Keratinocyte (primary cell): ENCODE measurements around the gene LRRC52. TPM values are rescaled to one million over a fixed set of nuclear protein-coding genes. Genes with fewer than 3 reads are reported as not detected.

ENCODE experiments used
- DNase-seq: peaks from one replicate; pipeline ENCODE4 v3.0.0-alpha.2; 2011; ENCODE audit warnings: low read depth, missing footprints, low spot score
- FAIRE-seq: peaks from 2 replicates; lab custom pipeline; 2011; peaks lifted over from hg19 to GRCh38; lab: Jason Lieb, UNC
- H2AFZ ChIP-seq: 2 replicates; pipeline ENCODE4 v1.6.0; 2012; ENCODE audit warnings: low read length, control low read depth, inconsistent platforms; ENCODE audit not compliant: control insufficient read depth
- H3K27ac ChIP-seq: 2 replicates; pipeline ENCODE4 v1.5.1; 2011; ENCODE audit warnings: low read length; ENCODE audit not compliant: control insufficient read depth, insufficient read depth
- H3K27me3 ChIP-seq: 3 replicates; pipeline ENCODE4 v1.6.0; 2011; ENCODE audit warnings: low read length; ENCODE audit not compliant: control insufficient read depth, insufficient read depth; ENCODE audit errors: extremely low read depth
- H3K36me3 ChIP-seq, 2 experiments: 2 replicates in 1 of 2; 3 replicates in 1 of 2; pipeline ENCODE4 v1.5.1; 2011; ENCODE audit warnings: low read length in 2 of 2, mild to moderate bottlenecking in 1 of 2; ENCODE audit not compliant: control insufficient read depth in 2 of 2, insufficient read depth in 2 of 2; ENCODE audit errors: extremely low read depth in 1 of 2
- H3K4me1 ChIP-seq: 3 replicates; pipeline ENCODE4 v1.5.1; 2011; ENCODE audit warnings: low read length; ENCODE audit not compliant: control insufficient read depth, insufficient read depth; ENCODE audit errors: extremely low read depth
- H3K4me2 ChIP-seq: 3 replicates; pipeline ENCODE4 v1.6.0; 2011; ENCODE audit warnings: low read depth, low read length; ENCODE audit not compliant: control insufficient read depth, insufficient read depth; ENCODE audit errors: extremely low read depth
- H3K4me3 ChIP-seq, 3 experiments: fragments of 200-600 bp in 1 of 3; sonication (generic) in 1 of 3; 2 replicates in 2 of 3; 3 replicates in 1 of 3; pipeline ENCODE4 v1.5.1; 2011 to 2016; ENCODE audit warnings: low read length in 3 of 3, mild to moderate bottlenecking in 3 of 3, control low read depth in 2 of 3, inconsistent platforms in 1 of 3, low read depth in 1 of 3, mixed read lengths in 1 of 3, mixed run types in 1 of 3, moderate library complexity in 1 of 3; ENCODE audit not compliant: control insufficient read depth in 2 of 3, insufficient read depth in 2 of 3; ENCODE audit errors: extremely low read depth in 1 of 3
- H3K79me2 ChIP-seq: 2 replicates; pipeline ENCODE4 v1.6.0; 2012; ENCODE audit warnings: low read length; ENCODE audit not compliant: control insufficient read depth, insufficient read depth
- H3K9ac ChIP-seq: 3 replicates; pipeline ENCODE4 v1.6.0; 2011; ENCODE audit warnings: low read length; ENCODE audit not compliant: control insufficient read depth, insufficient read depth; ENCODE audit errors: extremely low read depth
- H3K9me1 ChIP-seq: 3 replicates; pipeline ENCODE4 v1.6.0; 2011; ENCODE audit warnings: low read length; ENCODE audit not compliant: control insufficient read depth, insufficient read depth; ENCODE audit errors: extremely low read depth
- H3K9me3 ChIP-seq: 2 replicates; pipeline ENCODE4 v1.5.1; 2012; ENCODE audit warnings: low read depth, low read length; ENCODE audit not compliant: control insufficient read depth
- H4K20me1 ChIP-seq: 3 replicates; pipeline ENCODE4 v1.6.0; 2011; ENCODE audit warnings: low read length; ENCODE audit not compliant: control insufficient read depth, insufficient read depth; ENCODE audit errors: extremely low read depth
- CTCF ChIP-seq, 3 experiments: IDR thresholded peaks in 1 of 3; conservative IDR thresholded peaks in 1 of 3; optimal IDR thresholded peaks in 1 of 3; 2 replicates in 2 of 3; 3 replicates in 1 of 3; pipeline versions ENCODE3 to v1.5.1; 2011; ENCODE audit warnings: low read length in 3 of 3, mild to moderate bottlenecking in 3 of 3, moderate library complexity in 2 of 3, control low read depth in 1 of 3, inconsistent platforms in 1 of 3; ENCODE audit not compliant: insufficient read depth in 2 of 3; ENCODE audit errors: extremely low read depth in 1 of 3
- EZH2 ChIP-seq: IDR thresholded peaks from one replicate; pipeline ENCODE4 v1.6.1; 2012; ENCODE audit warnings: inconsistent platforms, mild to moderate bottlenecking, low read length, moderate library complexity
- dilution Hi-C: fragments of 300-500 bp; cut with MboI; formaldehyde crosslinking; loops from one replicate; pipeline ENCODE4 v1.7.0; 2020; ENCODE audit warnings: low sequenced_read_pairs; ENCODE audit not compliant: extremely low pct_ligation_motif_present
- polyA plus RNA-seq, 5 experiments: library from polyadenylated mRNA; depleted of rRNA in 3 of 5; stranded (reverse) in 3 of 5; stranded (forward) in 1 of 5; unstranded in 1 of 5; fragments of >200 nt; gene quantifications; 1 replicate in 1 of 5; 2 replicates in 3 of 5; 3 replicates in 1 of 5; pipeline versions ENCODE4 v1.2.1 to v1.2.3, GENCODE V29; 2011 to 2012; ENCODE audit warnings: missing spikeins in 2 of 5, low read depth in 1 of 5, low replicate concordance in 1 of 5

The LRRC52 gene
- polyA plus RNA-seq, 1 donor (not counting 4 experiments of a cell fraction or from before 2014, with no cell fraction given): not detected

GRCh38 chr1:165524639-165525285 lies 19.0 kb upstream of the LRRC52 start:
- no peaks in the 10 kb centered on the region for H3K27me3 ChIP-seq
- H2AFZ ChIP-seq: no peak overlapping the region
- no peaks in the 10 kb centered on the region for H3K79me2 ChIP-seq
- no peaks in the 10 kb centered on the region for H3K4me1 ChIP-seq
- no peaks in the 10 kb centered on the region for H3K9me1 ChIP-seq
- H3K9ac ChIP-seq: no peak overlapping the region
- no peak for TF ChIP-seq EZH2
- TF ChIP-seq CTCF (optimal IDR thresholded peaks at IDR 0.05 in 1 of 3, IDR thresholded peaks at IDR 0.05 in 1 of 3, conservative IDR thresholded peaks at IDR 0.05 in 1 of 3; ENCODE audit: extremely low read depth in 1 of 3, insufficient read depth in 2 of 3, low read length in 3 of 3): no peak
- H3K4me3 ChIP-seq: no peak overlapping the region
- dilution Hi-C loops: no loop called here
- no peak overlapping the region for H3K4me2 ChIP-seq
- no peak for DNase-seq
- no peaks in the 10 kb centered on the region for H3K36me3 ChIP-seq
- H3K27ac ChIP-seq: no peak overlapping the region
- no peaks in the 10 kb centered on the region for H3K9me3 ChIP-seq
- no peak for FAIRE-seq
- no peaks in the 10 kb centered on the region for H4K20me1 ChIP-seq

DNA sequence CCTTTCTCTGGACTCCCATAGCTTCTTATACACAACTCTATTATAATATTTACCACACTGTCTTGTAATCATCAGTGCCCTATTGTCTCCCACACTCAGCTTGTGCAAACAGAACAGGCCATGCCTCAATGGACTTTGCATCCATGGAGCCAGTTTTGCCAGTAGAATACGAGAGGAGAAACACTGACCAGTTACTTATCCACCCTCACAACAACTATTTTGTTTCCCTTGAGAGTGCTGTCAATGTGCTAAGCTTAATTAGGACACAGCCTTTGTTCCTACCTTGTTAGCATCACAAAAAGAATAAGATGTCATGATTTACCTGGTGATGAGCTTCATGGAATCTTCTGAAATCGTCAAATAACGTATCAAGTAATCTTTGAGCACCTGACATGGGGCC lies 18.1 kb upstream of the LRRC52 start:
- Histone ChIP-seq H3K27me3 (no peaks in the 10 kb centered on the region), H4K20me1 (no peaks in the 10 kb centered on the region), H3K9me1 (no peaks in the 10 kb centered on the region), H2AFZ (no peak overlapping the region), H3K36me3 (no peaks in the 10 kb centered on the region), H3K4me3 (no peak overlapping the region), H3K27ac (no peak overlapping the region), H3K9ac (no peak overlapping the region), H3K4me2 (no peak overlapping the region), H3K4me1 (no peaks in the 10 kb centered on the region), H3K79me2 (no peaks in the 10 kb centered on the region), H3K9me3 (no peaks in the 10 kb centered on the region)
- TF ChIP-seq CTCF (optimal IDR thresholded peaks at IDR 0.05 in 1 of 3, IDR thresholded peaks at IDR 0.05 in 1 of 3, conservative IDR thresholded peaks at IDR 0.05 in 1 of 3; ENCODE audit: extremely low read depth in 1 of 3, insufficient read depth in 2 of 3, low read length in 3 of 3) (no peak), EZH2 (no peak)
- dilution Hi-C loops: no loop called here
- no peak for FAIRE-seq
- no peak for DNase-seq
